ENCODE results near the gene UAP1L1.

DNA sequence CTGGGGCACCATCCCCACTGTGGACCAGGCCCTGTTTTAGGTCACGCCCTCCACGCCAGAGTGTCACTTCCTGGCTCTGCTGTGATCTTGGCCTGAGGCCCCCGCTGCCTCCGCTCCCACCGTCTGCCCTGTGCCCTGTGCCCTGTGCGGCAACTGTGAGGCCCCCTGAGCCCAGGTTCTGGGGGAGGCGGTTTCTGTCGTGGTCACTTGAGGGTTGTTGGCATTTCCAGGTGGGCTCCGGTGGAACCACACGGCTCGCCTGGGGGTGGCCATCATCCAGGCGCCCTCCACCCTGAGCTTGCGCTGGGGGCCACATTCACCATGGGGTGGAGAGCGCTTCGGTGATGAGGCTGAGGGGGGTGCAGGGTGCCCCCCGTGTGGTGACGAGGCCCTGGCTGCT, 30.7 kb downstream of the UAP1L1 start:
- TF ChIP-seq, protein P1, sequence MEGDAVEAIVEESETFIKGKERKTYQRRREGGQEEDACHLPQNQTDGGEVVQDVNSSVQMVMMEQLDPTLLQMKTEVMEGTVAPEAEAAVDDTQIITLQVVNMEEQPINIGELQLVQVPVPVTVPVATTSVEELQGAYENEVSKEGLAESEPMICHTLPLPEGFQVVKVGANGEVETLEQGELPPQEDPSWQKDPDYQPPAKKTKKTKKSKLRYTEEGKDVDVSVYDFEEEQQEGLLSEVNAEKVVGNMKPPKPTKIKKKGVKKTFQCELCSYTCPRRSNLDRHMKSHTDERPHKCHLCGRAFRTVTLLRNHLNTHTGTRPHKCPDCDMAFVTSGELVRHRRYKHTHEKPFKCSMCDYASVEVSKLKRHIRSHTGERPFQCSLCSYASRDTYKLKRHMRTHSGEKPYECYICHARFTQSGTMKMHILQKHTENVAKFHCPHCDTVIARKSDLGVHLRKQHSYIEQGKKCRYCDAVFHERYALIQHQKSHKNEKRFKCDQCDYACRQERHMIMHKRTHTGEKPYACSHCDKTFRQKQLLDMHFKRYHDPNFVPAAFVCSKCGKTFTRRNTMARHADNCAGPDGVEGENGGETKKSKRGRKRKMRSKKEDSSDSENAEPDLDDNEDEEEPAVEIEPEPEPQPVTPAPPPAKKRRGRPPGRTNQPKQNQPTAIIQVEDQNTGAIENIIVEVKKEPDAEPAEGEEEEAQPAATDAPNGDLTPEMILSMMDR (IDR thresholded peaks at IDR 0.05), result no peak
- TF ChIP-seq POLR2A (IDR thresholded peaks at IDR 0.05), result no peak
